Thyroid gland (tissue), 4 donors: ENCODE data around the gene HS6ST3.

Source experiments
- POLR2A ChIP-seq, 2 donors: fragments of 450-650 bp; IDR thresholded peaks; one replicate each; pipeline ENCODE4 v1.6.1; 2017; ENCODE audit warnings: antibody characterized with exemption in 2 of 2, mild to moderate bottlenecking in 2 of 2, moderate library complexity in 1 of 2
- TF ChIP-seq, protein P1 (sequence below), 6 experiments: fragments of 200-600 bp in 3 of 6; fragments of 450-650 bp in 3 of 6; sonication (generic) in 3 of 6; IDR thresholded peaks; one replicate each; pipeline ENCODE4 v1.5.1; 2016 to 2019; ENCODE audit warnings: antibody characterized with exemption in 6 of 6, mild to moderate bottlenecking in 2 of 6, inconsistent platforms in 1 of 6, moderate library complexity in 1 of 6

DNA sequence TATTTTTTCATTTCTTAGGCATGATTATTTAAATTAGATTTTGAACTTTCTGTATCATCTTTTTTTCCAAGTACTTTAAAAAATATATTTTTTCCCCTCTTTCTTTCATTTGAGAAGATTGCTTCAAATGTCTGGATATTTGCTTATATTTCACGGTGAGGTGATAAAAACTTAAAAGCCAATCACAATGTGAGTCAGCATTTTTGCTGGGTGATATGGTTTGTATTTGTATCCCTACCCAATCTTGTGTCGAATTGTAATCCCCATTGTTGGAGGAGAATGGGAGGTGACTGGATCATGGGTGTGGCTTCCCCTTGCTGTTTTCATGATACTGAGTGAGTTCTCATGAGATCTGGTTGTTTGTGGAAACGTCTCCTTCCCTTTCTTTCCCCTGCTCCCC, 583.9 kb downstream of the HS6ST3 start:
- TF ChIP-seq POLR2A (IDR thresholded peaks at IDR 0.05) = no peak
- TF ChIP-seq, protein P1, sequence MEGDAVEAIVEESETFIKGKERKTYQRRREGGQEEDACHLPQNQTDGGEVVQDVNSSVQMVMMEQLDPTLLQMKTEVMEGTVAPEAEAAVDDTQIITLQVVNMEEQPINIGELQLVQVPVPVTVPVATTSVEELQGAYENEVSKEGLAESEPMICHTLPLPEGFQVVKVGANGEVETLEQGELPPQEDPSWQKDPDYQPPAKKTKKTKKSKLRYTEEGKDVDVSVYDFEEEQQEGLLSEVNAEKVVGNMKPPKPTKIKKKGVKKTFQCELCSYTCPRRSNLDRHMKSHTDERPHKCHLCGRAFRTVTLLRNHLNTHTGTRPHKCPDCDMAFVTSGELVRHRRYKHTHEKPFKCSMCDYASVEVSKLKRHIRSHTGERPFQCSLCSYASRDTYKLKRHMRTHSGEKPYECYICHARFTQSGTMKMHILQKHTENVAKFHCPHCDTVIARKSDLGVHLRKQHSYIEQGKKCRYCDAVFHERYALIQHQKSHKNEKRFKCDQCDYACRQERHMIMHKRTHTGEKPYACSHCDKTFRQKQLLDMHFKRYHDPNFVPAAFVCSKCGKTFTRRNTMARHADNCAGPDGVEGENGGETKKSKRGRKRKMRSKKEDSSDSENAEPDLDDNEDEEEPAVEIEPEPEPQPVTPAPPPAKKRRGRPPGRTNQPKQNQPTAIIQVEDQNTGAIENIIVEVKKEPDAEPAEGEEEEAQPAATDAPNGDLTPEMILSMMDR (IDR thresholded peaks at IDR 0.05) = no peak
